ENCODE measurements around the gene SRBD1. TPM values are rescaled to one million over a fixed set of nuclear protein-coding genes. Genes with fewer than 3 reads are reported as not detected.

The SRBD1 gene
- total RNA-seq, 4 donors from 2014 or later, result 7.2 to 12.9 (median 9.9) TPM

GRCh38 chr2:45452866-45453265, 158.2 kb downstream of the SRBD1 start:
- no peak overlapping the region for H3K4me3 ChIP-seq (ENCODE audit: low read depth, poor library complexity, severe bottlenecking)
- 57 to 61% methylated on average over 4 of the region's 4 CpGs for WGBS, 2 donors
- no peak for DNase-seq (ENCODE audit: low spot score in 2 of 2)
- intact Hi-C loops (cut with DNase I; ENCODE audit: low total_unique reads), result no loop called here
- TF ChIP-seq POLR2A (IDR thresholded peaks at IDR 0.05), result no peak
- TF ChIP-seq, protein P1, sequence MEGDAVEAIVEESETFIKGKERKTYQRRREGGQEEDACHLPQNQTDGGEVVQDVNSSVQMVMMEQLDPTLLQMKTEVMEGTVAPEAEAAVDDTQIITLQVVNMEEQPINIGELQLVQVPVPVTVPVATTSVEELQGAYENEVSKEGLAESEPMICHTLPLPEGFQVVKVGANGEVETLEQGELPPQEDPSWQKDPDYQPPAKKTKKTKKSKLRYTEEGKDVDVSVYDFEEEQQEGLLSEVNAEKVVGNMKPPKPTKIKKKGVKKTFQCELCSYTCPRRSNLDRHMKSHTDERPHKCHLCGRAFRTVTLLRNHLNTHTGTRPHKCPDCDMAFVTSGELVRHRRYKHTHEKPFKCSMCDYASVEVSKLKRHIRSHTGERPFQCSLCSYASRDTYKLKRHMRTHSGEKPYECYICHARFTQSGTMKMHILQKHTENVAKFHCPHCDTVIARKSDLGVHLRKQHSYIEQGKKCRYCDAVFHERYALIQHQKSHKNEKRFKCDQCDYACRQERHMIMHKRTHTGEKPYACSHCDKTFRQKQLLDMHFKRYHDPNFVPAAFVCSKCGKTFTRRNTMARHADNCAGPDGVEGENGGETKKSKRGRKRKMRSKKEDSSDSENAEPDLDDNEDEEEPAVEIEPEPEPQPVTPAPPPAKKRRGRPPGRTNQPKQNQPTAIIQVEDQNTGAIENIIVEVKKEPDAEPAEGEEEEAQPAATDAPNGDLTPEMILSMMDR (IDR thresholded peaks at IDR 0.05), result no peak

DNA sequence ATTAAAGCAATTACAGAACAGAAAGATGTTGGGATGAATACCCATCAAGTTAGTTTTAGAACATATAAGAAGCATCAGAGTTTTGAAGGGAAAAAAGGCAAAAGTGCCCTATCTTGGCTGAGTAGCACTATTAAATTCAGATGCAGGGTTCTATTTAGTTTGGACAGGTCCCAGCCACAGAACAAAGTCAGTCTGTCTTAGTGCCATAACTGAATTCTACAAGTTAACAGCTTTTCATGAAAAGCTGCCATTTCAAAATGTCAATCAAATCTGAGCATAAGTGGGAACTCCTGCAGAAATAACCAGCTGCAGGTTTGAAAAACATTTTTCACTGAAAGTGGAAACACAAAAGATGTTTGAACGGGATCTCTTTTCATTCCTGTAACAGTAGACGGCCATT, 160.4 kb downstream of the SRBD1 start:
- intact Hi-C loops (cut with DNase I; ENCODE audit: low total_unique reads), result no loop called here
- WGBS, 2 donors, result 81 to 84% methylated on average over 2 of the region's 2 CpGs
- no peak overlapping the region for H3K4me3 ChIP-seq (ENCODE audit: low read depth, poor library complexity, severe bottlenecking)
- no peak for DNase-seq (ENCODE audit: low spot score in 2 of 2)
- TF ChIP-seq POLR2A (IDR thresholded peaks at IDR 0.05), result no peak
- TF ChIP-seq, protein P1 (IDR thresholded peaks at IDR 0.05), result no peak

DNA sequence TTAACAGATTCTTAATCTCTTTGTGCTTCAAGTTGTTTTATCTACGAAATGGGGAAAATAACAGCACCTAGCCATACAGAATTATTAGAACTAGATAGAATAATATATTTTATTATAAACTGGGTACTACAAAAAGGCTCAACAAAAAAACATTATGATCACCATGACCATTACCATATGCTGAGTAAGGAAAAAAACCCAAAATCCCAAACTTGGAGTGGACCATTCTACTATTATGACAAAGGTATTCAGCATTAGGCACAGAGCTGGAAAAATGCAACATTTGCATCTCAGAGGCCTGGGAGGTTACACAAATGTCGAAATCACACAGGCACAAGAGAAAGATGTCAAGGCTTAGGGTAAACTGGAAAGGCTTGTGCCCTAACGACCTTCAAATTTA, 162.8 kb downstream of the SRBD1 start:
- TF ChIP-seq POLR2A (IDR thresholded peaks at IDR 0.05), result no peak
- TF ChIP-seq, protein P1 (IDR thresholded peaks at IDR 0.05), result no peak
- no peak overlapping the region for H3K4me3 ChIP-seq (ENCODE audit: low read depth, poor library complexity, severe bottlenecking)
- no peak for DNase-seq (ENCODE audit: low spot score in 2 of 2)
- 90 to 92% methylated on average over 3 of the region's 3 CpGs for WGBS, 2 donors
- intact Hi-C loops (cut with DNase I; ENCODE audit: low total_unique reads), result no loop called here

GRCh38 chr2:45446016-45446415, 165.1 kb downstream of the SRBD1 start:
- TF ChIP-seq POLR2A (IDR thresholded peaks at IDR 0.05), result no peak
- TF ChIP-seq, protein P1 (IDR thresholded peaks at IDR 0.05), result no peak
- WGBS, 2 donors, result 78 to 95% methylated on average over 2 of the region's 2 CpGs
- intact Hi-C loops (cut with DNase I; ENCODE audit: low total_unique reads), result no loop called here
- H3K4me3 ChIP-seq (ENCODE audit: low read depth, poor library complexity, severe bottlenecking), result no peak overlapping the region
- DNase-seq (ENCODE audit: low spot score in 2 of 2), result no peak

DNA sequence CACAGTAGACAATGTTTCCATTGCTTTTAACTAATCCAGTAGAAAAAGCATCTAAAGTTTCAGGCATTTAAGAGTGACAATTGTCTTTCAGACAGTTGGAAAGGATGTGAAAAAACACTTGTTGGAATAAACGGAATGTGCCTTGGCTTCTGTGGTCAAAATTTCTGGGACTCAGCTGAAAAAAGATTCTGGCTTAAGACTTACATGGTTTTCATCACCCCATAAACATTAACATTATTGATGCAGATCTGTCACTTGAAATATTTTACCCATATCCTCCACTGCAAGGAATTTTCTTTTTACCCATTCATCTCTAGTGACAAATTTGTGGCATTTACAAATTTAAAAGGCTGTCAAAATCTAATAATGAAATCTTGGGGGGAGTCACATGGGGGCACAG, 166.0 kb downstream of the SRBD1 start:
- 63 to 67% methylated on average over 1 of the region's 1 CpG for WGBS, 2 donors
- no peak overlapping the region for H3K4me3 ChIP-seq (ENCODE audit: low read depth, poor library complexity, severe bottlenecking)
- DNase-seq (ENCODE audit: low spot score in 2 of 2), result no peak
- intact Hi-C loops (cut with DNase I; ENCODE audit: low total_unique reads), result no loop called here
- TF ChIP-seq, protein P1 (IDR thresholded peaks at IDR 0.05), result no peak
- TF ChIP-seq POLR2A (IDR thresholded peaks at IDR 0.05), result no peak

DNA sequence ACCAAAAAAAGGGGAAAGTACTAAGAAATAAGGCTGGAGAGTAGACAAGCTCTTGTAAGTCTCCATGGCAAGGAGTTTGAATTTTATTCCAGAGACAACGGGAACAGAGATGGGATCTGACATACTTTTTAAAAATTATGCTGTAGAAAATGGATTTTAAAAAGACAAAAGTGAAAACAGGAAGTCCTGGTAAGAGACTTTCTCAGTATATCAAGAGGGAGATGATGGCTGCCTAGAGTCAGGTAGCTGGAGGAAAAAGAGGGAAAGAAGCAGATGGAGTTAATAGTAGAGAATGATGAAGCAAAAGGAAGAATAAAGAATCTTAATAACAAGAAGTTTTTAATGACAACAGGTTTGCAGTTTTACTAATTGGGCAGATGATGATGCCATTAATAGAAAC, 168.1 kb downstream of the SRBD1 start:
- TF ChIP-seq, protein P1 (IDR thresholded peaks at IDR 0.05), result no peak
- no peak for TF ChIP-seq POLR2A (IDR thresholded peaks at IDR 0.05)
- intact Hi-C loops (cut with DNase I; ENCODE audit: low total_unique reads), result no loop called here
- no peak for DNase-seq (ENCODE audit: low spot score in 2 of 2)
- WGBS, 2 donors, result 83 to 84% methylated on average over 1 of the region's 1 CpG
- no peak overlapping the region for H3K4me3 ChIP-seq (ENCODE audit: low read depth, poor library complexity, severe bottlenecking)

Data from lower leg skin (tissue), 4 donors.